Neural progenitor cell (in vitro differentiated cells): Measurements from ENCODE around the gene ANLN. TPM values are rescaled to one million over a fixed set of nuclear protein-coding genes. Genes with fewer than 3 reads are reported as not detected.
A peak's percentile ranks its signal among the peaks of the same experiment; 100 is the strongest.

Source experiments
- DNase-seq: peaks from one replicate; pipeline ENCODE4 v3.0.0-alpha.2; 2016; ENCODE audit warnings: low spot score
- H2AFZ ChIP-seq: fragments of 200-600 bp; sonication (generic); replicated peaks from 2 replicates; pipeline ENCODE4 v1.6.1; 2016; ENCODE audit warnings: antibody characterized with exemption
- H3F3A ChIP-seq: fragments of 200-600 bp; sonication (generic); 2 replicates; pipeline ENCODE4 v1.6.1; 2016; ENCODE audit warnings: antibody characterized with exemption, low read depth
- H3K27ac ChIP-seq: fragments of 200-600 bp; sonication (generic); 2 replicates; pipeline ENCODE4 v1.5.1; 2016; ENCODE audit warnings: mild to moderate bottlenecking
- H3K27me3 ChIP-seq: fragments of 200-600 bp; sonication (generic); 2 replicates; pipeline ENCODE4 v1.6.1; 2016; ENCODE audit warnings: mild to moderate bottlenecking, moderate library complexity
- H3K36me3 ChIP-seq: fragments of 200-600 bp; sonication (generic); 2 replicates; pipeline ENCODE4 v1.5.1; 2016
- H3K4me1 ChIP-seq: fragments of 200-600 bp; sonication (generic); 2 replicates; pipeline ENCODE4 v1.6.1; 2016; ENCODE audit warnings: mixed run types
- H3K4me2 ChIP-seq: fragments of 200-600 bp; sonication (generic); 2 replicates; pipeline ENCODE4 v1.6.1; 2016
- H3K4me3 ChIP-seq: fragments of 200-600 bp; sonication (generic); 2 replicates; pipeline ENCODE4 v1.5.1; 2016
- H3K79me2 ChIP-seq: fragments of 200-600 bp; sonication (generic); 2 replicates; pipeline ENCODE4 v1.6.1; 2016; ENCODE audit warnings: low read depth
- H3K9ac ChIP-seq: fragments of 200-600 bp; sonication (generic); 2 replicates; pipeline ENCODE4 v1.6.1; 2016
- H3K9me3 ChIP-seq: fragments of 200-600 bp; sonication (generic); 2 replicates; pipeline ENCODE4 v1.5.1; 2016; ENCODE audit warnings: low read depth
- H4K20me1 ChIP-seq: fragments of 200-600 bp; sonication (generic); 2 replicates; pipeline ENCODE4 v1.6.1; 2016; ENCODE audit warnings: low read depth
- H3K27ac Mint-ChIP-seq: 3 replicates; pipeline ENCODE4 v1.8.0; 2021; ENCODE audit warnings: mixed read lengths
- H3K27me3 Mint-ChIP-seq: 2 replicates; pipeline ENCODE4 v1.8.0; 2022; ENCODE audit warnings: low read depth, mild to moderate bottlenecking, inconsistent platforms, moderate library complexity, mixed read lengths; ENCODE audit not compliant: insufficient read depth
- H3K36me3 Mint-ChIP-seq: 3 replicates; pipeline ENCODE4 v1.8.0; 2021; ENCODE audit warnings: mixed read lengths
- H3K4me1 Mint-ChIP-seq: 3 replicates; pipeline ENCODE4 v1.8.0; 2021; ENCODE audit warnings: mixed read lengths
- H3K4me3 Mint-ChIP-seq: 3 replicates; pipeline ENCODE4 v1.8.0; 2021; ENCODE audit warnings: mild to moderate bottlenecking, moderate library complexity, mixed read lengths
- H3K9me3 Mint-ChIP-seq: 3 replicates; pipeline ENCODE4 v1.8.0; 2020; ENCODE audit warnings: mixed read lengths
- EZH2 ChIP-seq: fragments of 200-600 bp; sonication (generic); IDR thresholded peaks from 2 replicates; pipeline ENCODE4 v1.6.1; 2017; ENCODE audit warnings: antibody characterized with exemption, mild to moderate bottlenecking, moderate library complexity
- EZH2phosphoT487 ChIP-seq: fragments of 200-600 bp; sonication (generic); IDR thresholded peaks from 2 replicates; pipeline ENCODE4 v1.6.1; 2017; ENCODE audit warnings: antibody characterized with exemption
- total RNA-seq: library from RNA; depleted of rRNA; stranded (reverse); fragments of >200 nt; gene quantifications from 2 replicates; pipeline ENCODE4 v1.2.3, GENCODE V29; 2015; ENCODE audit warnings: low replicate concordance
- TF ChIP-seq, protein P1 (sequence below): fragments of 200-600 bp; sonication (generic); IDR thresholded peaks from 2 replicates; pipeline ENCODE4 v1.5.1; 2017; ENCODE audit warnings: antibody characterized with exemption, mild to moderate bottlenecking

The ANLN gene, protein sequence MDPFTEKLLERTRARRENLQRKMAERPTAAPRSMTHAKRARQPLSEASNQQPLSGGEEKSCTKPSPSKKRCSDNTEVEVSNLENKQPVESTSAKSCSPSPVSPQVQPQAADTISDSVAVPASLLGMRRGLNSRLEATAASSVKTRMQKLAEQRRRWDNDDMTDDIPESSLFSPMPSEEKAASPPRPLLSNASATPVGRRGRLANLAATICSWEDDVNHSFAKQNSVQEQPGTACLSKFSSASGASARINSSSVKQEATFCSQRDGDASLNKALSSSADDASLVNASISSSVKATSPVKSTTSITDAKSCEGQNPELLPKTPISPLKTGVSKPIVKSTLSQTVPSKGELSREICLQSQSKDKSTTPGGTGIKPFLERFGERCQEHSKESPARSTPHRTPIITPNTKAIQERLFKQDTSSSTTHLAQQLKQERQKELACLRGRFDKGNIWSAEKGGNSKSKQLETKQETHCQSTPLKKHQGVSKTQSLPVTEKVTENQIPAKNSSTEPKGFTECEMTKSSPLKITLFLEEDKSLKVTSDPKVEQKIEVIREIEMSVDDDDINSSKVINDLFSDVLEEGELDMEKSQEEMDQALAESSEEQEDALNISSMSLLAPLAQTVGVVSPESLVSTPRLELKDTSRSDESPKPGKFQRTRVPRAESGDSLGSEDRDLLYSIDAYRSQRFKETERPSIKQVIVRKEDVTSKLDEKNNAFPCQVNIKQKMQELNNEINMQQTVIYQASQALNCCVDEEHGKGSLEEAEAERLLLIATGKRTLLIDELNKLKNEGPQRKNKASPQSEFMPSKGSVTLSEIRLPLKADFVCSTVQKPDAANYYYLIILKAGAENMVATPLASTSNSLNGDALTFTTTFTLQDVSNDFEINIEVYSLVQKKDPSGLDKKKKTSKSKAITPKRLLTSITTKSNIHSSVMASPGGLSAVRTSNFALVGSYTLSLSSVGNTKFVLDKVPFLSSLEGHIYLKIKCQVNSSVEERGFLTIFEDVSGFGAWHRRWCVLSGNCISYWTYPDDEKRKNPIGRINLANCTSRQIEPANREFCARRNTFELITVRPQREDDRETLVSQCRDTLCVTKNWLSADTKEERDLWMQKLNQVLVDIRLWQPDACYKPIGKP
- total RNA-seq: 117 and 176 TPM in 2 replicates

DNA sequence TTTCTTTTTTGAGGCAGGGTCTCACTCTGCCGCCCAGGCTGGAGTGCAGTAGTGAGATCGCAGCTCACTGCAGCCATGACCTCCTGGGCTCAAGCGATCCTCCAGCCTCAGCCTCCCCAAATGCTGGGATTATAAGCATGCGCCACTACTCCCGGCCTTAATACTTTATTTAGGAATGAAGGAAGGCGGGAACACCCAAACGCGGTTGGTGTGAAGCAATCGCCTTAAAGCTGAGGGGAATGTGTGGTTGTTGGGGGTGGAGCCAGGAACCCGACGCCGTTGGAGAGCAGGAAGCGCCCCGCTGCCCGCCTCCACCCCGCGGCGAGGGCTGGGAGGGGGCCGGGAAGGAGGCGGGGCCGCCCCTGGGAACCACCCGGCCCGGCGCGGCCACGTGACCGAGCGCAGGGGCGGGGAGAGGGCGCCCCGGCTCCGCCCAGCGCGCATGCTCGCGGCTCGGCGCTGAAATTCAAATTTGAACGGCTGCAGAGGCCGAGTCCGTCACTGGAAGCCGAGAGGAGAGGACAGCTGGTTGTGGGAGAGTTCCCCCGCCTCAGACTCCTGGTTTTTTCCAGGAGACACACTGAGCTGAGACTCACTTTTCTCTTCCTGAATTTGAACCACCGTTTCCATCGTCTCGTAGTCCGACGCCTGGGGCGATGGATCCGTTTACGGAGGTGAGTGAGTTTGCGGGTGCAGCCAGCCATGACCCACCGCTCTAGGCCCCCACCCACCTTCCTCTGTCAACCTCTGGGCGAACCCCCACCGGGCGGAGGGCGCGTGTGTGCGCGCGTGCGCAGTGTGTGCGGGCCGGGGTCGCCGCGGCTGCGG lies at the start of gene ANLN:
Gene ANLN, plus strand, starts transcription at position 492 of the 828 bp plus-strand sequence. Its CDS starts 165 bp downstream, at position 657.
- peak within 1 kb of the TSS; percentile 60 for H3K9ac ChIP-seq
- peak; percentile 92 for DNase-seq
- Mint-ChIP-seq H3K4me3 (peak within 1 kb of the TSS; percentile 95), H3K4me1 (peaks cover 34% of the 10 kb centered on the region), H3K27ac (peak within 1 kb of the TSS; percentile 96), H3K9me3 (peaks cover 4% of the 10 kb centered on the region), H3K36me3 (peaks cover 12% of the 10 kb centered on the region), H3K27me3 (peaks cover 3% of the 10 kb centered on the region)
- peak within 1 kb of the TSS; percentile 81 for H2AFZ ChIP-seq
- H3K4me2 ChIP-seq: peak within 1 kb of the TSS; percentile 84
- no peaks in the 10 kb centered on the region for H3K36me3 ChIP-seq
- H3K27me3 ChIP-seq: no peaks in the 10 kb centered on the region
- H3K4me3 ChIP-seq: peak within 1 kb of the TSS; percentile 83
- no peaks in the 10 kb centered on the region for H3K9me3 ChIP-seq
- H3K79me2 ChIP-seq: peaks cover 46% of the 10 kb centered on the region
- H3K27ac ChIP-seq: peak within 1 kb of the TSS; percentile 75
- peaks cover 17% of the 10 kb centered on the region for H4K20me1 ChIP-seq
- TF ChIP-seq EZH2phosphoT487 (no peak), EZH2 (no peak)
- TF ChIP-seq, protein P1, sequence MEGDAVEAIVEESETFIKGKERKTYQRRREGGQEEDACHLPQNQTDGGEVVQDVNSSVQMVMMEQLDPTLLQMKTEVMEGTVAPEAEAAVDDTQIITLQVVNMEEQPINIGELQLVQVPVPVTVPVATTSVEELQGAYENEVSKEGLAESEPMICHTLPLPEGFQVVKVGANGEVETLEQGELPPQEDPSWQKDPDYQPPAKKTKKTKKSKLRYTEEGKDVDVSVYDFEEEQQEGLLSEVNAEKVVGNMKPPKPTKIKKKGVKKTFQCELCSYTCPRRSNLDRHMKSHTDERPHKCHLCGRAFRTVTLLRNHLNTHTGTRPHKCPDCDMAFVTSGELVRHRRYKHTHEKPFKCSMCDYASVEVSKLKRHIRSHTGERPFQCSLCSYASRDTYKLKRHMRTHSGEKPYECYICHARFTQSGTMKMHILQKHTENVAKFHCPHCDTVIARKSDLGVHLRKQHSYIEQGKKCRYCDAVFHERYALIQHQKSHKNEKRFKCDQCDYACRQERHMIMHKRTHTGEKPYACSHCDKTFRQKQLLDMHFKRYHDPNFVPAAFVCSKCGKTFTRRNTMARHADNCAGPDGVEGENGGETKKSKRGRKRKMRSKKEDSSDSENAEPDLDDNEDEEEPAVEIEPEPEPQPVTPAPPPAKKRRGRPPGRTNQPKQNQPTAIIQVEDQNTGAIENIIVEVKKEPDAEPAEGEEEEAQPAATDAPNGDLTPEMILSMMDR: no peak
- H3F3A ChIP-seq: peaks cover 34% of the 10 kb centered on the region
- H3K4me1 ChIP-seq: peaks cover 24% of the 10 kb centered on the region

DNA sequence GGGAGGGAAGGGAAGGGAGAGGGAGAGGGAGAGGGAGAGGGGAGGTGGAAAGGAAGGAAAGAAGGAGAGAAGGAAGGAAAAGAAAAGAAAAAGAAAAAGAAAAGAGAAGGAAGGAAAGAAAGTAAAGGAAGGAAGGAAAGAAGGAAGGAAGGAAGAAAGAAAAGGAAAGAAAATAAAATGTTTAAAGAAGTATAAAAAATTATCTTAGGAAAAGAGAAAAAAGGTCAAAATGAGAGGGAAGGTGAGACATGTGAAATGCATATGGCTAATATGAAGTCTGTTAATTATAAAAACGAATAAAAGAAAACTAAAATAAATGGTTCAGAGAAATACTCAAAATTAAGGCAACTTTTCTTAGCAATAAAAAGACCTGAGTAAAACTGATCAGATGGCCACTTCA lies 46.1 kb upstream of the ANLN start:
- Histone ChIP-seq H3K9ac (no peak overlapping the region), H3K27ac (no peak overlapping the region), H3K9me3 (no peaks in the 10 kb centered on the region), H3K79me2 (no peaks in the 10 kb centered on the region), H3F3A (no peaks in the 10 kb centered on the region), H2AFZ (no peak overlapping the region), H4K20me1 (no peaks in the 10 kb centered on the region), H3K4me1 (no peaks in the 10 kb centered on the region), H3K27me3 (no peaks in the 10 kb centered on the region), H3K4me2 (no peak overlapping the region), H3K36me3 (no peaks in the 10 kb centered on the region), H3K4me3 (no peak overlapping the region)
- peaks cover 2% of the 10 kb centered on the region for H3K9me3 Mint-ChIP-seq
- H3K4me3 Mint-ChIP-seq: no peak overlapping the region
- TF ChIP-seq, protein P1: no peak
- TF ChIP-seq EZH2phosphoT487: no peak
- no peak for TF ChIP-seq EZH2
- DNase-seq: no peak
- peaks cover 6% of the 10 kb centered on the region for H3K36me3 Mint-ChIP-seq
- H3K27me3 Mint-ChIP-seq: no peaks in the 10 kb centered on the region
- H3K27ac Mint-ChIP-seq: no peak overlapping the region
- H3K4me1 Mint-ChIP-seq: no peaks in the 10 kb centered on the region

DNA sequence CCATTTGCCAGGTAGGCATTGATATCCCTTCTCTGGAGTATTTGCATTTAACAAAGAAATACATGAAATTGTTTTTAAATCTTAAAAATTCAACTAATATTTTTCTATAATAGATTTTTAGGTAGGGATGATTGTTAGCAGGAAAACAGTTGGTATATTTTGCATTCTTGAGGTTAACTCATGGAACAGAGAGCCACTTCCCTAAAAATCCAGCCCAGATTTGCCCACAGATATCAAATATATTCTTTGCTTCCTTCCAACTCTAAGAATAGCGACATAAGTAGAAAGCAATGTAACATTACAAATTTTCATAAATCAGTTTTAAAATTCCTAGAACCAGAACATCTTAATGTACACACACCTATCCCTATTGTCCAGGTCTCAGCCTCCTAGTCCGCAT lies 45.0 kb upstream of the ANLN start:
- H3K36me3 ChIP-seq: no peaks in the 10 kb centered on the region
- no peaks in the 10 kb centered on the region for H3K9me3 ChIP-seq
- no peak for DNase-seq
- Mint-ChIP-seq H3K27ac (no peak overlapping the region), H3K27me3 (no peaks in the 10 kb centered on the region), H3K4me1 (no peaks in the 10 kb centered on the region), H3K36me3 (peaks cover 6% of the 10 kb centered on the region), H3K9me3 (peaks cover 2% of the 10 kb centered on the region), H3K4me3 (no peak overlapping the region)
- H3K4me3 ChIP-seq: no peak overlapping the region
- TF ChIP-seq EZH2phosphoT487 (no peak), EZH2 (no peak)
- TF ChIP-seq, protein P1: no peak
- H3K9ac ChIP-seq: no peak overlapping the region
- H3K27ac ChIP-seq: no peak overlapping the region
- H3K4me2 ChIP-seq: no peak overlapping the region
- no peaks in the 10 kb centered on the region for H4K20me1 ChIP-seq
- H3K27me3 ChIP-seq: no peaks in the 10 kb centered on the region
- H3F3A ChIP-seq: no peaks in the 10 kb centered on the region
- H3K4me1 ChIP-seq: no peaks in the 10 kb centered on the region
- H2AFZ ChIP-seq: no peak overlapping the region
- H3K79me2 ChIP-seq: no peaks in the 10 kb centered on the region
